Stimulated activated CD4-positive, alpha-beta T cell treated with anti-CD3 and anti-CD28 coated beads, Interleukin-2, amount 100 ng/mL, for 4 hours (primary cell): ENCODE measurements around the gene ALPK1.
"Not testable (repeated sequence)": the region's sequence is repeated elsewhere in the genome, so short reads cannot be mapped to it uniquely, and the experiment has no call there.

ENCODE experiments used
- DNase-seq: peaks from one replicate; pipeline ENCODE4 v3.0.0-alpha.2; 2020; ENCODE audit warnings: low read depth

ALPK1 gene

DNA sequence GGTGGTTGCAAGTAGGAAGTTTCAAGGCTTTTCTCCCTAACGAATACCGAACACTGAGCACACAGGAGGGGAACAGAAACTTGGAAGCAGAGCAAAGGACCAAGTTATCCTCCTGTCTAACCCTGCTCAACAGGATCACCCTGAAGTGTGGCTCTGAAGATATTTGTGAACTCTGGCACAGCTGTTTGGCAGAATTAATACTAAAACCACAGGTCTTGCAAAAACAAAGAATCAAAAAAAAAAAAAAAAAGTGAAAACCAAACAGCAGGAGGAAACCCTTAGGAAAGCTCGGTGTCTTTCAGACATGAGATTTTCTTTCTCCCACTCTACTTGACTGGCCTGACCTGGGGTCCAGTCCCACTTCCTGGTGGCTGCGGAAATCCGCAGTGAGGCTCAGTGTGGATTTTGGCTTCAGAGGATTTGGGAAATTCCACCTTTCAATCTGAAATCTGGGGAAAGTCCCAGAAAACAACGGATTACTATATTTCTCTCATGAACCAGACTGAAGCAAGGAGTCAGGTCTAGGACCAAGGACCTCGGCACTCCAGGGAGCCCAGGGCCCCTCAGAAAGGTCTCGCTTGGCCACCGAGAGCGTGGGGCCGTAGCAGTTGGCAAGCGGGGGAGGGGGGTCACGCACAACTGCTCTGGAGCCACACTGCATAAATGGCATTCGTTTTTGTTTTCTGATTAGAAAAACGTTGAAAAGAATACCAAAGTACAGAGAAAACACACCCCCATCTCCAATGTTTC, 12.3 kb upstream of the ALPK1 start:
- no peak for DNase-seq

DNA sequence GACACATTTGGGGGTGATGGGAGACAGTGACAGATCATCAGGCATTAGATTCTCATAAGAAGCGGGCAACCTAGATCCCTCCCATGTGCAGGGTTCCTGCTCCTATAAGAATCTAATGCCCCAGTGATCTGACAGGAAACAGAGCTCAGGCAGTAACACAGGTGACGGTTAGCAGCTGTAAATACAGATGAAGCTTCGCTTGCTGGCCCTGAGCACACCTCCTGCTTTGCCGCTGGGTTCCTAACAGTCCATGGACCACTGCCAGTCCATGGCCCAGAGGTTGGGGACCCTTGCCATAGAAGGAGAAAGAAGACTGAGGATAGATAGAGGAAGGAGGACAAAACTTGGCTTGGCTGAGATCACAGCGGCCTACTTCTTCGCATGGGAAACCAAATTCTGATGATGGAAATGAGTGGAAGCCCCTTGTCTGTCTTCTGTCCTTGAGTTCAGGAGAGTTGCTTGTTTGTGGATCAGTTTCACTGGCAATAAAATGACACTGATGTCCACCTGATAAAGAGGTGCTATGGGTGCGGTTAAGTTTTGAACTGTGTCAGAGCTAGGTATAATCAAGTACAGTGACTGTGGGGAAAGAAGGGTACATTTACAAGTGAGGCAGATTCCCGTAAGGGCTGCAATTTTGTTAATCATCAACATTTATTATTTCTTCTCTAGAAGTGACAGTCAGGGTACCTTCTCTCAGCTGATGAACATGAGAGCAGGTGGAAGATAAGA, 9.7 kb upstream of the ALPK1 start:
- DNase-seq = no peak

DNA sequence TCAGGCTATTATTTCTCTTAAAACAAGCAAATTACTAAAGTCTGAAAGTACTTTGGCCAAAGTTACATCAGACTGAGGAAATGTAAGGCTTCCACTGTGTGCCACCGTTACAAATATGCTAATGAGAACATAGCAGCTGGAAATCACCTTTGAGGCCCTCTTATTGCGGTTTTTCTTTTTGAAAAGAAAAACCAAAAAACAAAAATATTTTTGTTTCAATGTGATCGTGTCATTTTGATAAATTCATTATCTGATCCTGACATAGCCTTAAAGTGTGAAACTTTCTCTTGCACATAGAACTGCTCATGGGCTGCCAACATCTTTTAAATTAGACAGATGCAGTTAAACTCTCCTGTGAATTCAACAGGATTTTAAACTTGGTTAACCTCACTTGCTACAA, 8.7 kb upstream of the ALPK1 start:
- no peak for DNase-seq

DNA sequence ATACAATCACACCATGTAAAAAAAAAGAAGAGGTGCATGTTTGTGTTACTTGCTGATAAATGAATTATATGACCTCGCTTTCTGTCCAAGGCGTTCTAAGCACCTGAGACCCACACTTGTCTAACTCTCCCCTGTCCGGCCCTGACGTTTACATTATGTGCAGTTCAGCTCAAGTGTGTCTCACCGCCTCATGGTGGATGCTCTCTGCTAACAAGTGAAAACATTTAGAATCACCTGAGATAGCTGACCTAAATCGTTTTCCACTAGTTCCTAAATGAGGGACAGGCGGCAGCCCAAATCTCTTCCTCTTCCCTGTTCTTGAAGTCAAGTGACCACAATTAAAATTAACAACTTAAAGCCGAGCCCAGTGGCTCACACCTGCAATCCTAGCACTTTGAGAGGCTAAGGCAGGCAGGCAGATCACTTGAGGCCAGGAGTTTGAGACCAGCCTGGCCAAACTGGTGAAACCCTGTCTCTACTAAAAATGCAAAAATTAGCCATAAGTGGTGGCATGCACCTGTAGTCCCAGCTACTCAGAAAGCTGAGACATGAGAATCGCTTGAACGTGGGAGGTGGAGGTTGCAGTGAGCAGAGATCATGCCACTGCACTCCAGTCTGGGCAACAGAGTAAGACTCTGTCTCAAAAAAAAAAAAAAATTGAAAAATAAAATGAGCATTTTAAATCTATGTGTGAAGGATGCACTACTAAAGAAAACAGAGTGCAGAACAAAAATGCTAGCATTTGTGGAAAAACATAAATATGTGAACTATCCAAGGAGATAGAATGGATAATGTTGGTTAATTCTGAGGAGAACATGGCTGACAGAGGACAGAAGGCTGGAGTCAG, 7.5 kb upstream of the ALPK1 start:
- no peak for DNase-seq

DNA sequence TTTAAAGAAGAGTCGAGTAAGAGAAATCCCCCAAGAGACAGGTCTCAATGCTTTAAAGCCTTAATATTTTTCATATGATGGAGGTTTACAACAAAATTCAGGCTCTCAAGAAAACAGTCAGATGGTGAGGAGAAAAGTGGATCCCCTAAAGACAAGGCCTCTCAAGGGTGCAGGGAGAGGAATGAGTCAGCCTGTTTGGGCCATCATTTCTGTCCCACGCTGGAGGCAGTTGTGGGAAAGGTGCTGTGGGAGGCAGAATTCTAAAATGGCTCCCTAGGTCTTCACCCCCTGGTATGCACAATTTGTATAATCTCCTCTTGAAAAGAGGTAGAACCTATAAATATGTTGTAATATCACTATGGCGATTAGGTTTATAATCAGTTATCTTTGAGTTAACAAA, 6.8 kb upstream of the ALPK1 start:
- no peak for DNase-seq

DNA sequence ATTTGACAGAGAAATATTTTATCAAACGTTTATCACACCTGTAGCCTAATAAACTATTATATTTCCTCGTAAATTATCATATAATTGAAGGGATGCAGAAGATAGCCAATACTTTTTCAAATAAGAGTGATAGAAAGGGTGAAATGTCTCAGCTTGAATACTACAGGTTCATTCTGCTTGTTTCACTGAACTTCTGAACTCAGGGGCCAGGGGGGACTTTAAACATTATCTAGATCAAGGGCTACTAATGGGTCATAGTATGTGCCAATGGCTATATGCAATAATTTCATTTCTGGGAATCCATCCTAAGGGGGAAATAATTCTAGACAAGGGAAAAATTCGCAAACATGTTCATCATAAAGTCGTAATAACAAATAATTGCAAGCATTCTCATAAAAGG, 2.6 kb downstream of the ALPK1 start:
- no peak for DNase-seq

DNA sequence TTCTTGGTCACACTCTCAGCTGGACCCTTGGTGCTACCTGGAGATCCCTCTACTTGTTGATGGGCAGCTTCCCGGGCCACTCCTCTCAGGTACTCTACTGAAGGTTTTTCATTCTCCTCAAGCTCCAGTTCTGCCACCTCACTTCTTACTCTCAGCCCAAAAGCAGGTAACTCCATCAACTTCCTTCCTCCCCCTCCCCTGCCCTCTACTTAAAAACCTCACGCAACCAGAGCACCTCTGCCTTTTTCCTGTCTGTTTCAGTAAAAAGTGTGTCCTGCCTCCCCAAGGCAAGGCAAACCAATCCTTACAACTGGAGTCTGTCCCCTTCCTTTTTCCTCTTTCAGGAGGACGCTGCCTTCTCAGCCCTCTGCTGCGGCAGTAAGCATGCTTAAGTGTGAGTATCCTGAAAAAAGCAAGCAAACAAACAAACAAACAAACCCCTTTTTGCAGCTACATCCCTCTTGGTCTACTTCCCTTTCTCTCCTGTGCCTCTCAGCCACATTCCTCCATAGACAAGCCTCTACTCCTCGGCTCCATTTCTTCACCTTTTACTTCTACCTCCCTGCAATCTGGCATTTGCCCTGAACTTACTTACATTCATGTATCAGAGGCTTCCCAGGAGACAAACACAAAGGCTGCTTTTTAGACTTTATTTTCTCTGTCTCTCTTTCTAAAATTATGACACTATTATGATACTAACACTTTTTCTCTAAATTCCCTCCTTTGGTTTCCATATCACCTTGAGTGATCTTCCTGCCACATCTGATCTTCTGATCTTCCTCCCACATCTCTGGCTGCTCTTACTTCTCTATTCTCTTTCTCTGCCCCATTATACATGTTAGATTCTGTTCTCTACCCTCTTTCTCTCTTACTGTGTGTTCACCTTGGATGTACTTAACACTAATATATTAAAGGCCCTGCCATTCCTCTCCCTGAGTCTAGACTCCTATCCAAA, 5.4 kb downstream of the ALPK1 start:
- DNase-seq = no peak

DNA sequence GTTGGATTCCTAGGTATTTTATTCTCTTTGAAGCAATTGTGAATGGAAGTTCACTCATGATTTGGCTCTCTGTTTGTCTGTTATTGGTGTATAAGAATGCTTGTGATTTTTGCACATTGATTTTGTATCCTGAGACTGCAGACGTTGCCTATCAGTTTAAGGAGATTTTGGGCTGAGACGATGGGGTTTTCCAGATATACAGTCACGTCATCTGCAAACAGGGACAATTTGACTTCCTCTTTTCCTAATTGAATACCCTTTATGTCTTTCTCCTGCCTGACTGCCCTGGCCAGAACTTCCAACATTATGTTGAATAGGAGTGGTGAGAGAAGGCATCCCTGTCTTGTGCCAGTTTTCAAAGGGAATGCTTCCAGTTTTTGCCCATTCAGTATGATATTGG, 8.3 kb downstream of the ALPK1 start:
- DNase-seq = not testable (repeated sequence)

DNA sequence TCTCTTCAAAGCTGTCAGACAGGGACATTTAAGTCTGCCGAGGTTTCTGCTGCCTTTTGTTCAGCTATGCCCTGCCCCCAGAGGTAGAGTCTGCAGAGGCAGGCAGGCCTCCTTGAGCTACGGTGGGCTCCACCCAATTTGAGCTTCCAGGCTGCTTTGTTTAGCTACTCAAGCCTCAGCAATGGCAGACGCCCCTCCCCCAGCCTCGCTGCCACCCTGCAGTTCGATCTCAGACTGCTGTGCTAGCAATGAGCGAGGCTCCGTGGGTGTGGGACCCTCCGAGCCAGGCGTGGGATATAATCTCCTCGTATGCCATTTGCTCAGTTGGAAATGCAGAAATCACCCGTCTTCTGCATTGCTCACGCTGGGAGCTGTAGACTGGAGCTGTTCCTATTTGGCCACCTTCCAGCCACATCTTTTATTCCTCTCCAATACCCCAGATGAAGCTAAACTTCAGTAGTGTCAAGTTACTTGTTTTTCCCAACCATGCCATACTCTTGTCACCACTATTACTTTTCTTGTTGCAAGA, 12.2 kb downstream of the ALPK1 start:
- not testable (repeated sequence) for DNase-seq

DNA sequence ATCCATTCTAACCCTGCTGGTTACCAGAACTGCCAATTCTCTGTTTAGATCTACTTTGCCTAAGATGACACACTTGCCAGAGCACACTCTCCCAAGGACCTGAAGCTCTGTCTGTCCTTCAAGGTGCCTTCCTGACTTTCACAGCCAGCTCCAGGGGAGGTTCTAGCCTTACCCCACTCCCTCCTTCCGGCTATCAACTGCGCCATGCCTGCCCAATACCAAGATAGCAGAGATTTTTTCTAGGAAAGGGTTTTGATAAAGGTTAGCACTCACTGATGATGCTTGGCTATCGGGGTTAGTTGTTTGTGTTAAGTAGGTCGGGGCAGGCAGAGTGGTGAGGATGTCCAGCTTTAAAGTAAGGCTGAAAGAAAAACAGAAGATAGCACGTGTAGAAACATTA, 14.3 kb downstream of the ALPK1 start:
- no peak for DNase-seq

DNA sequence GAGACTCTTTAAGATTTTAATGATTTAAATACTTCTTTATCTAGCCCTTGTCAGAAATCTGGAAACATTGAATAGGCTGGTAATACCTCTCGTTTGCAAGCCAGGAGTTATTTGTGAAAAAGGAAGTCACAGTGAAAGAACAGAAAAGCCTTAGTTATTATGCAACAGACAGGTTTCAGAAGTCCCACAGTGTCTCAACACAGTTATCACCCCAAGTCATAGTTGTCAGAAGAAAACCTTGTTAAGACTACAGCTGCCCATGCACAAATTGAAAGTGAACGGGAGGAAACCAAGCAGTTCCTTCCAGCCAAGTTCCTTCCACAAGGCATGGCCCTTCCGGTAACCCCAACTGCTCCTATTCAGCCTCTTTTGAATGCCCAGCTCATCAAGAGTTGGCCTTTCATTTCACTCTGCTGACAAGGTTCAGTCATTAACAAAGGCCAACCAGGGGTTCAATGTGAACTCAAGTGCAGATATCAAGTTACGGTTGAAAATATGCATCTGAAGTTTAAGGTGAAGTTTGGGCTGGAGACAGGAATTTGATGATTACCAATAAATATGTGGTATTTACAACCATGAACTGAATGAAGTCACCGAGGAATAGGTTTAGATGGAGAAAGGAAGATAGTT, 15.6 kb downstream of the ALPK1 start:
- DNase-seq = no peak

DNA sequence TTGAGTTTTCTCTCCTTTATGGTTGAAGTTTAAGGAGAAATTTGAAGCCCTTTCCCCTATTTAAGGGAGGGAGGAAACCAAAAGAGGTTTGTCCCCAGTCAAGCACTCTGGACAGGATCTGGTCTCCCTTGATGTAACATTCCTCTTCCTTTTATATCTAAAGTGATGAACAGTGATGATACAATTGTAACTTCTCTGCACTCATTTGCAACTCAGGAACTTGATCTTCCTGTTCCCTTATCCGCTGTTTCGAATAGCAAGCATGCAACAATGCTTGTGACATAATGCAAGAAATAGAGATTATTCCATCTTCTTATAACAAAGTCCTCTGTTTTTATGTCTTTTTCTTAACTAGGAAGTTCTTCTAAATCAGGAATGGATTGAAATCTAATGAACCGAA, 18.3 kb downstream of the ALPK1 start:
- no peak for DNase-seq

DNA sequence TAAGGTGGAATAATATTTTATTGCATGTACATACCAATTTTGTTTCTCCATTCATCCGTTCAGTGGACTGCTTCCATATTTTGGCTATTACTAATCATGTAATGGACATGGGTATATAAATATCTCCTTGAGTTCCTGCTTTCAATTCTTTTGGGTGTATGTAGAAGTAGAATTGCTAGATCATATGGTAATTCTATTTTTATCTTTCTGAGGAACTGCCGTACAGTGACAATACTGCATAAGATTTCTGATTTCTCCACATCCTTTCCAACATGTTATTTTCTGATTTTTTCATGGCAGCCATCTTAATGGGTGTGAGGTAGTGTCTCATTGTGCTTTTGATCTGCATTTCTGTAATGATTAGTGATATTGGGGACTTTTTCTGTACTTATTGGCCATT, 19.2 kb downstream of the ALPK1 start:
- no peak for DNase-seq

DNA sequence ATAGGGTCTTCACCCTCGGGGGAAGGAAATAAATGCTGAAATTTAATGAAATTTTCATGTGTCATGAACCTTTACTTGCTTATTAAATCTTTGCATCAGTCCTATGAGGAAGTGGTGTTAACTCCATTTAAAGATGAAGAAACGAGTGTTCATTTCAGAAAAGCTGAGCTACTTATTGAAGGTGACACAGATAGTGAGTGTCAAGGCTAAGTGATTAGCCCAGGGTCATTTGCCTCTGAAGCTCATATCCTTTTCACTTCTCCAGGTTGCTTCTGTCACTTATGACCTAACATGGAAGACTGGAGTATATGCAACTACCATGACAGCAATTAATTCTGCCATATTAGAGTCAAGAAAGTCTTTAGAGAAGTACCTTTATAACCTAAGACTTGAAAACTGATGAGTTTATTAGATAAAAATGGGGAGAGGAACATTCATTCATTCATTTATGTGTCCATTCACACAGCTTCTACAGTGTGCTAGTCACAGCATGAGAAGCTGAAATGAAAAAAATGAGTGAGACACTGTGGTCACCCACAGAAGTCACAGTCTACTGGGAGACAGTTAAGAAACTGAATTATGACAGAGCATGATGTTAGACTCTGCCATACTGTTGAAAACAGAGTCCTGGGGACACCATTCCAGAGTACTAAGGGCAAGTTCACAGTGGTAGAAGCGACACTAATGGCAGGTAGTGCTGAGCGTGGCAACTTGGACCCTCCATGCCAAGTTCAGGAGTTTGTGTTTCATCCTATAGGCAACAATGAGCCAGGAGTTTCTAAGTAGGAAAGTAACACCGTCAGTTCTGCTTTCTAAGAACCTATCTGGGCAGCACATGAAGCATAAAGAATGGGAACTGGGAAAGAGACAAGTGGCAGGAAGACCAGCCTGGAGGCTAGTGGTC, 21.3 kb downstream of the ALPK1 start:
- no peak for DNase-seq

DNA sequence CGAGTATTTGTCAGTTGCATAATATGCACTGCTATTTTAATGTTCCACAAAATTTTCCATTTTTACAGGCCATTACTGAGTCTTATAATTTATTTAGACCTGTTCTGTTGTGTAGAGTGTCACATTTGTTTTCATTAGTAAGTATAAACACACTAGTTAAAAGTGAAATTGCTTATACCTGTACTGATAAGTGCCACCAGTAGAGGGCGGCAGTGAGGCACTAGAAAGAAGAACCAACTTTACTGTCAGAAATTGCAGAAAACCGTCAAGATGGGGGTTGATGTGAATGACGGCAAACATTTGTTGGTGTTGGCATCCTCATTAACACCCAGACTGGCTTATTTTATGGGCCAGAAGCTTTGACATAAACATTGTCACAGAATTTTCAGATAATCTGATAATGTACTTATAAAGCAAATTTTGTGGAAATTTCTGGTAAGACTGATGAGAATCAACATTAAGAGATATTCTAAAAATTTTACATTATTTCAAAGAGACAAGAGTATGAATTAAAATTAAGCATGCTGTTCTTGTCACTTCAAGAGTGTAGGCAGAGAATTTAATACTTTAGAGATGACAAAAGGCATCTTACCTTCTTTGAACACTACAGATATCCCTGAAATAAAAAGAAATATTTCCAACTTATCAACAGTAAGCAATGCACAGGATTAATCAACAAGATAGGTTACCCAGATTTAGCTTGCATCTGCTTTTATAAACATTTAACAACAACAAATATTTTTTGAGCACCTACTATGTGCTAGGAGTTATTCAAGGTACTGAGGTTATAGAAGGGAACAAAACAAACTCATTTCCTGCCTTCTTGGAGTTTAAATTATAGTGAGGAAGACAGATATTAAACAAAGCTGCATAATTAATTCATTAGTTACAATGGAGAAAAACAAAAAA, 24.9 kb downstream of the ALPK1 start:
- peak; percentile 70 for DNase-seq

DNA sequence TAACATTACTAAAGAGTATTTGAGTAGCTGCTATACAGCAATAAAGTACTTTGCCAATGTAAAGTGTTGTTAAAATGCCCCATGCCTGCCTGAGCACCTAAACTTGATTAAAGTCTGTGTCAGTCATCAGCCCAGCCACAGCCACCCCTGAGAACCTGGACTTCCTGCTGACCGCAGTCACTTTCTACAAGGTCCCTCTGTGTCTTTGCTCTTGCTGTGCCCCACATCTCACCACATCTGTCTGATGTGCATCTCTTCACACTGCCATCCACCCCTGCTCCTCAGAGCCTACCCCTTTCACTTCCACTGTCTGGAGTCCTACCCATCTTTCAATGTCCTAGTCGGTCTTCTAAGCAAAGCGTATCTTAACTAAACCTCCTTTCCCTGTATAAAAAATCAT, 25.7 kb downstream of the ALPK1 start:
- DNase-seq = no peak

DNA sequence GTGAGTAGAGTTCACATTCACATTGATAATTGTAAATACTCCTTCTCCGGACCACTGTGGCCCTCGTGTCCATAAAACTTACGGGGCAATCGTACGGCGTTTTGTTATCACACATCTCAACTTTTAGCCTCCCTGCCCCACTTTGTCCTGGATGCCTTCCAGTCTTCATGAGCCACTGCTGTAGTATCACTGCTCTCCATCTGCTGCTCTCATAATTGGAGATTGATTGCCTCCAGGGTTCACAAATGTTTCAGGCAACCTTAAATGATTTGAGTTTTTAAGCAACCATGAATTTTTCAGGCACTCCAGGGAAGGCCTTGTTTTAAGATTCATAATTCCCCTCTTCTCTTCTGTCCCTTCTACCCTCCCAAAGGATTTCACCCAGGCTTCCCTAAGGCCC, 28.4 kb downstream of the ALPK1 start:
- no peak for DNase-seq

DNA sequence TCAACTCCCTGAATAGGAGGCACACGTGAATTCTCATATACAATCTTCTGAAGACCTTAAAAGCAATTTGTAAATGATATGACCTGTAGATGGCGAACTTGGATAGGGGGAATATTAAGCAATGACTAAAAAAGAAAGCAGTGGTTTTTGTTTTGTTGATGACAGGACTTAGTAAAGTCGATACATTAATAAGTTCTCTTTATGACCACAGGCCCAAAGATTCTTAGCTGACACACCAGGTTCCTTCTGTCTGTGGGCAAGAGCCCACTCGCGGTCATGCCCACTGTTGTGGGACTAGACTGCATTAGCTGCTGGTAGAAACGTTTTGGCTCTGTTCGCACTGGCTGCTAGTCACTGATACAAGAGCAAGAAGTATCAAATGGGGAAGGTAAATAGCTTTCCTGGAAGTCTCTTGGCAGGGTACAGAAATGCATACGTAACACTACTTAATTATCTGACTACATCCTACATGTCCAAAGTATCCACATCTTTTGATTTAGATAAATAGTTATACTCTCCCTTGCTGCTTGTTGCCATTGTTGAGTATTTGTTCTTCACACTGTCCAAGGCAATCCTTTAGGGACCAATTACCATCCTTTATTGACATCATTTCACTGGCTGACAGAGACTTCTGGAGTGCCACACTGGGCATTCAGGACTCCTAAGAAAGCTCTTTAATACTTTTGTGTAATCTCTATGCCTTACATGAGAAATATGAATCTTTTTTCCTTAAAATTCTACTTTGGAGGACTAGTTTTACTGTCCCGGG, 31.0 kb downstream of the ALPK1 start:
- DNase-seq = no peak
